Stomach (tissue), 4 donors: ENCODE results near the gene CCT6A.

Experiments
- EP300 ChIP-seq: sonication (generic); formaldehyde crosslinking; IDR thresholded peaks from one replicate; pipeline ENCODE4 v1.6.1; 2017; ENCODE audit warnings: antibody characterized with exemption
- POLR2A ChIP-seq, 4 donors: fragments of 450-650 bp; IDR thresholded peaks; one replicate each; pipeline ENCODE4 v1.6.1; 2016; ENCODE audit warnings: antibody characterized with exemption in 4 of 4, control low read depth in 2 of 4, mild to moderate bottlenecking in 1 of 4, moderate library complexity in 1 of 4
- POLR2AphosphoS5 ChIP-seq, 3 donors: sonication (generic); formaldehyde crosslinking; IDR thresholded peaks; one replicate each; pipeline ENCODE4 v1.6.1; 2016; ENCODE audit warnings: antibody characterized with exemption in 3 of 3
- TF ChIP-seq, protein P1 (sequence below), 7 experiments: fragments of 450-650 bp in 4 of 7; fragments of 200-600 bp in 3 of 7; sonication (generic) in 3 of 7; IDR thresholded peaks; one replicate each; pipeline ENCODE4 v1.5.1; 2016 to 2019; ENCODE audit warnings: antibody characterized with exemption in 7 of 7, control low read depth in 2 of 7, mild to moderate bottlenecking in 1 of 7

DNA sequence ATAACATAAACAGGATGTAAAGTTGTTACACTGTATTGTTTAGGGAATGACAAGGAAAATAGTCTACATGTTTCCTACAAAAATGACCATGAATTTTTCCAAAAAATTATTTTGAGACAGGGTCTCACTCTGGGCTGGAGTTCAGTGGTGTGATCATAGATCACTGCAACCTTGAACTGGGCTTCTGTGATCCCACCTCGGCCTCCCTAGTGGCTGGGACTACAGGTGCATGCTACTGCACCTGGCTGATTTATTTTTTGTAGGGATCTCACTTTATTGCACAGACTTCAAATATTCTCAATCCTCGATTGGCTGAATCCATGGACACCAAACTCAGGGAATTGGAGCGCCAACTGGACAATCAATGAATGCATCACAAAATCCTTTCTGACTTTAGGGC, 48.1 kb downstream of the CCT6A start:
- TF ChIP-seq, protein P1, sequence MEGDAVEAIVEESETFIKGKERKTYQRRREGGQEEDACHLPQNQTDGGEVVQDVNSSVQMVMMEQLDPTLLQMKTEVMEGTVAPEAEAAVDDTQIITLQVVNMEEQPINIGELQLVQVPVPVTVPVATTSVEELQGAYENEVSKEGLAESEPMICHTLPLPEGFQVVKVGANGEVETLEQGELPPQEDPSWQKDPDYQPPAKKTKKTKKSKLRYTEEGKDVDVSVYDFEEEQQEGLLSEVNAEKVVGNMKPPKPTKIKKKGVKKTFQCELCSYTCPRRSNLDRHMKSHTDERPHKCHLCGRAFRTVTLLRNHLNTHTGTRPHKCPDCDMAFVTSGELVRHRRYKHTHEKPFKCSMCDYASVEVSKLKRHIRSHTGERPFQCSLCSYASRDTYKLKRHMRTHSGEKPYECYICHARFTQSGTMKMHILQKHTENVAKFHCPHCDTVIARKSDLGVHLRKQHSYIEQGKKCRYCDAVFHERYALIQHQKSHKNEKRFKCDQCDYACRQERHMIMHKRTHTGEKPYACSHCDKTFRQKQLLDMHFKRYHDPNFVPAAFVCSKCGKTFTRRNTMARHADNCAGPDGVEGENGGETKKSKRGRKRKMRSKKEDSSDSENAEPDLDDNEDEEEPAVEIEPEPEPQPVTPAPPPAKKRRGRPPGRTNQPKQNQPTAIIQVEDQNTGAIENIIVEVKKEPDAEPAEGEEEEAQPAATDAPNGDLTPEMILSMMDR (IDR thresholded peaks at IDR 0.05), result no peak
- TF ChIP-seq POLR2A (IDR thresholded peaks at IDR 0.05) (no peak), EP300 (no peak), POLR2AphosphoS5 (IDR thresholded peaks at IDR 0.05) (no peak)
